K562 (cell line): ENCODE data around the gene TOPORS. TPM values are rescaled to one million over a fixed set of nuclear protein-coding genes. Genes with fewer than 3 reads are reported as not detected.
A peak's percentile ranks its signal among the peaks of the same experiment; 100 is the strongest.

Experiments
- ATAC-seq: fragments of 200-7000 bp; cut with Tn5 transposase; 3 replicates; pipeline ENCODE4 v1.9.1; 2020; ENCODE audit warnings: moderate library complexity
- BruUV-seq: library from RNA; stranded (reverse); fragments of 400-500 nt; replicated peaks from 2 replicates; lab custom pipeline; 2021; lab: Mats Ljungman, UMichigan
- CTCF ChIA-PET: fragments of 300-600 bp; formaldehyde crosslinking; extraction: SDS; loops from one replicate; lab custom pipeline; 2021; ENCODE audit warnings: low intra/inter-chr PET ratio; lab: Yijun Ruan, JAX
- POLR2A ChIA-PET: fragments of 300-600, 350-650 bp; sonication (Branson Sonifier 250); formaldehyde crosslinking; extraction: SDS; loops from one replicate; lab custom pipeline; 2021; ENCODE audit warnings: antibody characterized with exemption, inconsistent platforms; lab: Yijun Ruan, JAX
- DNase-seq, 4 experiments: peaks; one replicate each; pipeline versions ENCODE4 v3.0.0 to v3.0.0-alpha.2; 2011 to 2018; ENCODE audit warnings: low spot score in 3 of 4, mixed read lengths in 3 of 4; ENCODE audit errors: extremely low read depth in 1 of 4
- FAIRE-seq: peaks from 2 replicates; lab custom pipeline; 2011; peaks lifted over from hg19 to GRCh38; lab: Jason Lieb, UNC
- H2AFZ ChIP-seq: 2 replicates; pipeline ENCODE4 v1.6.0; 2011; ENCODE audit warnings: low read depth, low read length, control low read depth, inconsistent platforms
- H3K27ac ChIP-seq: fragments of 200-600 bp; 3 replicates; pipeline ENCODE4 v1.8.0; 2011; ENCODE audit warnings: low read depth, mild to moderate bottlenecking, control low read depth, inconsistent platforms, low read length, moderate library complexity, mixed read lengths; ENCODE audit errors: extremely low read depth
- H3K27me3 ChIP-seq, 2 experiments: fragments of 300-600 bp in 1 of 2; 2 replicates in 1 of 2; 3 replicates in 1 of 2; pipeline versions ENCODE4 v1.6.0 to v1.8.0; 2011; ENCODE audit warnings: inconsistent platforms in 2 of 2, low read length in 2 of 2, mild to moderate bottlenecking in 1 of 2, mixed read lengths in 1 of 2, moderate library complexity in 1 of 2; ENCODE audit not compliant: control insufficient read depth in 2 of 2, insufficient read depth in 2 of 2
- H3K36me3 ChIP-seq: fragments of 300-600 bp; 3 replicates; pipeline ENCODE4 v1.8.0; 2011; ENCODE audit warnings: mild to moderate bottlenecking, low read length, inconsistent platforms; ENCODE audit not compliant: control insufficient read depth, insufficient read depth
- H3K4me1 ChIP-seq, 2 experiments: fragments of 200-600 bp in 1 of 2; replicated peaks in 1 of 2; 2 replicates in 1 of 2; 3 replicates in 1 of 2; pipeline versions ENCODE4 v1.5.1 to v1.8.0; 2011; ENCODE audit warnings: inconsistent platforms in 2 of 2, low read length in 2 of 2, mild to moderate bottlenecking in 1 of 2, mixed read lengths in 1 of 2, moderate library complexity in 1 of 2; ENCODE audit not compliant: control insufficient read depth in 2 of 2, insufficient read depth in 2 of 2
- H3K4me2 ChIP-seq: 2 replicates; pipeline ENCODE4 v1.6.1; 2011; ENCODE audit warnings: low read length, control low read depth, inconsistent platforms, mixed read lengths; ENCODE audit not compliant: insufficient read depth
- H3K4me3 ChIP-seq: fragments of 200-600 bp; sonication (generic), shearing (Covaris generic); 2 replicates; pipeline ENCODE4 v1.5.1; 2016; ENCODE audit warnings: control low read depth, inconsistent platforms
- H3K79me2 ChIP-seq: fragments of 200-600 bp; 3 replicates; pipeline ENCODE4 v1.8.0; 2011; ENCODE audit warnings: low read length, inconsistent platforms; ENCODE audit not compliant: control insufficient read depth, insufficient read depth
- H3K9ac ChIP-seq, 2 experiments: 2 replicates each; pipeline versions ENCODE4 v1.6.0 to v1.6.1; 2011; ENCODE audit warnings: low read depth in 2 of 2, low read length in 2 of 2, control low read depth in 1 of 2, inconsistent platforms in 1 of 2, mild to moderate bottlenecking in 1 of 2, mixed read lengths in 1 of 2; ENCODE audit not compliant: insufficient read depth in 1 of 2
- H3K9me1 ChIP-seq: one replicate; pipeline ENCODE4 v1.6.0; 2011; ENCODE audit warnings: inconsistent platforms, mild to moderate bottlenecking, low read length, moderate library complexity; ENCODE audit not compliant: control insufficient read depth, insufficient read depth
- H3K9me3 ChIP-seq: replicated peaks from 2 replicates; pipeline ENCODE4 v1.5.1; 2011; ENCODE audit warnings: low read depth, low read length, inconsistent platforms; ENCODE audit not compliant: control insufficient read depth, insufficient read depth
- H4K20me1 ChIP-seq: replicated peaks from 2 replicates; pipeline ENCODE4 v1.6.1; 2011; ENCODE audit warnings: low read length, inconsistent platforms, mixed read lengths; ENCODE audit not compliant: control insufficient read depth, insufficient read depth
- ARID3A ChIP-seq: IDR thresholded peaks from 2 replicates; pipeline ENCODE4 v1.6.1; 2012; ENCODE audit warnings: low read depth, low read length, improper control_type of control experiment, borderline replicate concordance
- ATF7 ChIP-seq: fragments of 450-650 bp; IDR thresholded peaks from 2 replicates; pipeline ENCODE4 v1.7.1; 2014; ENCODE audit warnings: mild to moderate bottlenecking, moderate library complexity
- CEBPB ChIP-seq: fragments of 450-650 bp; IDR thresholded peaks from 2 replicates; pipeline ENCODE4 v1.6.1; 2016; ENCODE audit warnings: missing genetic modification characterization, missing compliant biosample characterization
- DACH1 ChIP-seq: fragments of 450-650 bp; IDR thresholded peaks from 2 replicates; pipeline ENCODE4 v1.6.1; 2018; ENCODE audit not compliant: partially characterized antibody
- EP300 ChIP-seq: IDR thresholded peaks from 2 replicates; pipeline ENCODE4 v1.6.1; 2012; ENCODE audit warnings: low read length, improper control_type of control experiment
- FOXM1 ChIP-seq, 2 experiments: fragments of 450-650 bp in 1 of 2; sonication (generic) in 1 of 2; formaldehyde crosslinking in 1 of 2; IDR thresholded peaks; 2 replicates each; pipeline versions ENCODE4 v1.6.1 to v1.9.0; 2017 to 2022; ENCODE audit warnings: low read depth in 2 of 2, mild to moderate bottlenecking in 2 of 2, missing genetic modification reagents in 1 of 2, moderate library complexity in 1 of 2
- GATAD2B ChIP-seq: fragments of 450-650 bp; IDR thresholded peaks from 2 replicates; pipeline ENCODE4 v1.6.1; 2017; ENCODE audit warnings: mild to moderate bottlenecking, borderline replicate concordance
- HDAC2 ChIP-seq: fragments of 450-650 bp; IDR thresholded peaks from 2 replicates; pipeline ENCODE4 v1.6.1; 2016; ENCODE audit warnings: mild to moderate bottlenecking
- HDAC3 ChIP-seq: fragments of 450-650 bp; IDR thresholded peaks from 2 replicates; pipeline ENCODE4 v1.6.1; 2018; ENCODE audit warnings: borderline replicate concordance, mild to moderate bottlenecking, moderate library complexity; ENCODE audit not compliant: partially characterized antibody
- JUND ChIP-seq, 2 experiments: IDR thresholded peaks; 2 replicates in 1 of 2; 3 replicates in 1 of 2; pipeline ENCODE4 v1.6.1; 2011; ENCODE audit warnings: borderline replicate concordance in 2 of 2, low read depth in 2 of 2, low read length in 2 of 2, improper control_type of control experiment in 1 of 2, missing biosample characterization in 1 of 2, missing genetic modification characterization in 1 of 2, missing genetic modification reagents in 1 of 2
- KLF1 ChIP-seq: fragments of 450-650 bp; IDR thresholded peaks from 2 replicates; pipeline ENCODE4 v1.6.1; 2016; ENCODE audit warnings: missing genetic modification characterization, missing compliant biosample characterization
- KLF16 ChIP-seq: IDR thresholded peaks from 2 replicates; pipeline ENCODE4 v1.6.1; 2016; ENCODE audit warnings: antibody characterized with exemption
- MTA2 ChIP-seq: fragments of 450-650 bp; IDR thresholded peaks from 2 replicates; pipeline ENCODE4 v1.6.1; 2016; ENCODE audit warnings: low read depth
- MYBL2 ChIP-seq, 2 experiments: fragments of 450-650 bp in 1 of 2; sonication (generic) in 1 of 2; formaldehyde crosslinking in 1 of 2; IDR thresholded peaks; 2 replicates each; pipeline versions ENCODE4 v1.6.1 to v1.8.1; 2017 to 2022; ENCODE audit warnings: borderline replicate concordance in 1 of 2, inconsistent platforms in 1 of 2, low read depth in 1 of 2, mild to moderate bottlenecking in 1 of 2, missing genetic modification reagents in 1 of 2, moderate library complexity in 1 of 2
- RCOR1 ChIP-seq, 2 experiments: IDR thresholded peaks; 2 replicates each; pipeline ENCODE4 v1.6.1; 2012; ENCODE audit warnings: low read depth in 2 of 2, low read length in 2 of 2, borderline replicate concordance in 1 of 2, improper control_type of control experiment in 1 of 2
- SMARCE1 ChIP-seq: fragments of 450-650 bp; IDR thresholded peaks from 2 replicates; pipeline ENCODE4 v1.7.1; 2016; ENCODE audit warnings: mild to moderate bottlenecking
- TAL1 ChIP-seq: fragments of 450-650 bp; IDR thresholded peaks from 2 replicates; pipeline ENCODE4 v1.6.1; 2016; ENCODE audit warnings: mild to moderate bottlenecking
- TBL1XR1 ChIP-seq, 2 experiments: IDR thresholded peaks; 2 replicates each; pipeline ENCODE4 v1.6.1; 2012; ENCODE audit warnings: improper control_type of control experiment in 2 of 2, low read length in 2 of 2, mild to moderate bottlenecking in 1 of 2
- TEAD2 ChIP-seq: fragments of 450-650 bp; IDR thresholded peaks from 2 replicates; pipeline ENCODE4 v1.6.1; 2016; ENCODE audit warnings: missing genetic modification characterization, control low read depth, missing compliant biosample characterization
- TEAD4 ChIP-seq, 2 experiments: sonication (generic) in 1 of 2; formaldehyde crosslinking in 1 of 2; IDR thresholded peaks; 2 replicates each; pipeline versions ENCODE4 v1.6.1 to v1.8.0; 2012 to 2022; ENCODE audit warnings: borderline replicate concordance in 1 of 2, inconsistent platforms in 1 of 2, low read length in 1 of 2, mild to moderate bottlenecking in 1 of 2, missing genetic modification reagents in 1 of 2
- ZNF431 ChIP-seq: sonication (generic); formaldehyde crosslinking; IDR thresholded peaks from 2 replicates; pipeline ENCODE4 v1.8.0; 2022; ENCODE audit warnings: mild to moderate bottlenecking, missing genetic modification reagents
- WGBS: fragments of 100-300 bp; shearing (Covaris generic); methylation state at CpG from one replicate; pipeline ENCODE4 v1.1.6; 2016; ENCODE audit warnings: low coverage, mixed read lengths; ENCODE audit not compliant: insufficient coverage; ENCODE audit errors: missing lambda C conversion rate; 5-methylcytosine and 5-hydroxymethylcytosine counted together
- in situ Hi-C: fragments of 300-500 bp; cut with MboI; formaldehyde crosslinking; loops from 4 replicates; pipeline ENCODE4 v1.15.0; 2018; ENCODE audit warnings: inconsistent platforms, mixed read lengths
- intact Hi-C: fragments of 100-400 bp; cut with micrococcal nuclease; formaldehyde crosslinking; loops from 2 replicates; pipeline ENCODE4 v1.14.2; 2022
- polyA plus RNA-seq, 8 experiments: library from polyadenylated mRNA; depleted of rRNA in 4 of 8; stranded (reverse) in 5 of 8; unstranded in 3 of 8; fragments of >200 nt; fragmentation: Nextera tagmentation in 2 of 8; fragmentation: Illumina TruSeq in 1 of 8; extraction: Ambion mirVana in 2 of 8; extraction: Trizol in 1 of 8; gene quantifications; 2 replicates each; pipeline versions ENCODE4 v1.2.1 to v1.2.3, GENCODE V29; 2011 to 2014; ENCODE audit warnings: inconsistent platforms in 1 of 8, missing spikeins in 1 of 8
- total RNA-seq, 7 experiments: library from RNA; depleted of rRNA in 6 of 7; stranded (reverse); fragments of >200 nt in 6 of 7; fragmentation: Illumina TruSeq in 2 of 7; extraction: Trizol in 2 of 7; gene quantifications; 2 replicates each; pipeline versions ENCODE4 v1.2.1 to v1.2.3, GENCODE V29; 2011 to 2021; ENCODE audit warnings: low replicate concordance in 1 of 7

Gene TOPORS
- total and polyA plus RNA-seq, 9 of the 15 experiments (the other 6 are each of a cell fraction or from before 2014, with no cell fraction given) = 4.3 to 19.6 (median 9.9) TPM

DNA sequence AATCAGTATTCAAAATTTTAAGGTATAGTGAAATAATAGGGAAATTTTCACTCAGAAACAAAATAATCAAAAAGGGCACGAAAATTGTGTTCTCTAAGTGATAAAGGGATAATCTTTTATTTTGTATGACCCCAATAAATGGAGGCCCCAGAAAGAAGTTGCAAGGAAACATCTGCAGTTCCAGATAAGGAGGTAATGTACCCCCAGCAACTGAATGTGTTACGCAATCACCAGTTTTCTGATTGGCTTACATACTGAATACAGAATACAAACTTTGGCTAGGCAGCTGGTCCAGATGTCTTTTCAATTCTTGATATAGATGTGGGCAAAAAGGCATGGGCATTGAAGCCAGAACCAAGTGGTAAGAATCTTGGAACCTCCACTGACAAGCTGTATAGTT is 1.7 kb upstream of the TOPORS start:
- BruUV-seq = no TSS peak
- intact Hi-C loops = no loop called here
- TF ChIP-seq KLF1 (tag) = no peak
- TF ChIP-seq ATF7 = 0 out of 2 replicates have a peak, but pooled peaks have one; percentile 26
- TF ChIP-seq GATAD2B = peak; percentile 58; the same call in 1 of the 2 replicates
- TF ChIP-seq DACH1 = peak; percentile 86
- TF ChIP-seq CEBPB (tag) = peak; percentile 100
- peak; percentile 80 for TF ChIP-seq TAL1
- no peak for TF ChIP-seq ZNF431 (CRISPR knock-in tag)
- peak; percentile 80 for TF ChIP-seq TEAD4 (IDR thresholded peaks at IDR 0.05; ENCODE audit: low read length)
- no peak for TF ChIP-seq TEAD4 (CRISPR knock-in tag; IDR thresholded peaks at IDR 0.05; ENCODE audit: borderline replicate concordance)
- TF ChIP-seq HDAC2 = 0 out of 2 replicates have a peak, but pooled peaks have one; percentile 15
- TF ChIP-seq RCOR1 (IDR thresholded peaks at IDR 0.05; ENCODE audit: borderline replicate concordance in 1 of 2, low read depth in 2 of 2, low read length in 2 of 2) = peak in 1 of 2 experiments; percentile 41; a peak in 1 of 4 replicates
- TF ChIP-seq KLF16 = 0 out of 2 replicates have a peak, but pooled peaks have one; percentile 47
- TF ChIP-seq HDAC3 = peak; percentile 43
- TF ChIP-seq ARID3A = peak; percentile 92
- TF ChIP-seq JUND (IDR thresholded peaks at IDR 0.05; ENCODE audit: borderline replicate concordance, low read depth, low read length) = peak; percentile 67; the same call in 1 of the 2 replicates
- TF ChIP-seq JUND (tag; IDR thresholded peaks at IDR 0.05; ENCODE audit: borderline replicate concordance, low read depth, low read length) = no peak; the same call in 2 of the 3 replicates
- TF ChIP-seq FOXM1 (IDR thresholded peaks at IDR 0.05; ENCODE audit: low read depth) = peak; percentile 88
- TF ChIP-seq FOXM1 (CRISPR knock-in tag; IDR thresholded peaks at IDR 0.05; ENCODE audit: low read depth) = no peak
- TF ChIP-seq MYBL2 (IDR thresholded peaks at IDR 0.05; ENCODE audit: low read depth) = peak; percentile 58
- TF ChIP-seq MYBL2 (CRISPR knock-in tag; IDR thresholded peaks at IDR 0.05; ENCODE audit: borderline replicate concordance) = no peak
- TF ChIP-seq MTA2 = peak; percentile 74
- peak; percentile 70 for TF ChIP-seq SMARCE1
- TF ChIP-seq TBL1XR1 (IDR thresholded peaks at IDR 0.05; ENCODE audit: low read length in 2 of 2) = peak in 1 of 2 experiments; percentile 50; a peak in 1 of 4 replicates
- TF ChIP-seq EP300 = peak; percentile 87
- no peak for TF ChIP-seq TEAD2 (tag)

More for the DNA sequence above, 1.7 kb upstream of the TOPORS start:
- in situ Hi-C loops = loop anchor here (25.0 kb wide), 1 partner anchor 683 kb away; the partner anchor contains the start of gene SPINK4
- Histone ChIP-seq H3K4me2 (peak overlapping the region; percentile 32; the same call in 1 of the 2 replicates), H3K27ac (peak overlapping the region; percentile 97), H3K9me1 (no peaks in the 10 kb centered on the region), H3K4me3 (no peak overlapping the region), H3K36me3 (peaks cover 9% of the 10 kb centered on the region; the same call in 2 of the 3 replicates), H3K27me3 (no peaks in the 10 kb centered on the region), H4K20me1 (peaks cover 8% of the 10 kb centered on the region; the same call in 1 of the 2 replicates), H2AFZ (no peak overlapping the region), H3K9ac (peak overlapping the region in 1 of 2 experiments; percentile 53; a peak in 1 of 4 replicates), H3K79me2 (peaks cover 53% of the 10 kb centered on the region), H3K9me3 (no peaks in the 10 kb centered on the region), H3K4me1 (peaks cover 10 to 15% of the 10 kb centered on the region in 2 experiments; a peak in 4 of 5 replicates)
- peak; percentile 47 to 78 (median 62) for DNase-seq
- FAIRE-seq = peak; percentile 90
- ChIA-PET POLR2A (interaction anchor here (0.8 to 1.2 kb wide), 3 partner anchors 9 to 489 kb away, joined by 3 to 6 read pairs (median 4); no protein-coding TSS in a partner anchor), CTCF (no interaction called here)
- 0% methylated on average over 2 of the region's 2 CpGs for WGBS
- ATAC-seq = peak; percentile 18; the same call in 1 of the 3 replicates
